ENCODE measurements around the gene PDE4B.
"Not testable (repeated sequence)": the region's sequence is repeated elsewhere in the genome, so short reads cannot be mapped to it uniquely, and the experiment has no call there.

The PDE4B gene

DNA sequence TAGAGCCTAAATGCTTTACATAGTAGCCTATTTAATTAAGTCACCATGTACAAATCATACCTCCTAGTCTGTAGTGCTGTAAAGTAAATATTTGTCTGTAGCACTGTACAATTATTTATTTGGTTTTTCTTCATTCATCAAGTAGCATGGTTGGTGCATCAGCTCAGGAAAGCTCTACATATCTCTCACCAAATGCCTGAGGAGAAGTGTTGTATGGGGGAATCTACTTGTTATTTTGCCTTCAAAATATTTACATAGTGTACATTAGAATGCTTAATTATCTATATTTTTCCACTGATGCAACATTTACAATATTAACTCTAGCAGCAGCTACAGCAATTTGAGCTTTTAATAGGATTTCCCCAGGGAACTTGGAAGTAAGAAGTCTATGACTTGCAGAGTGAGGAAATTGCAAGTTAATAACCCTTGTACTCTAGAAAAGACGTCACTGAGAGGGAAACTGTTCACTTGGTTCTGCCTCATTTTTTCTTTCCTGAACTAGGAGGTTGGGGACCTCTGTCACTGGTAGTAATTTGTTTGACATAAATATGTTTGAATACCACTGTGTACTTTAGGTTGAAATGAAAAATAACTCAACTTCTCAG, 207.4 kb downstream of the PDE4B start:
- H3K36me3 ChIP-seq (ENCODE audit: insufficient read depth, low read length) = no peaks in the 10 kb centered on the region
- H3K9me2 ChIP-seq (ENCODE audit: low read depth, low read length) = no peaks in the 10 kb centered on the region
- no peak for TF ChIP-seq EZH2 (IDR thresholded peaks at IDR 0.05; ENCODE audit: borderline replicate concordance, low read length)
- TF ChIP-seq, protein P1, sequence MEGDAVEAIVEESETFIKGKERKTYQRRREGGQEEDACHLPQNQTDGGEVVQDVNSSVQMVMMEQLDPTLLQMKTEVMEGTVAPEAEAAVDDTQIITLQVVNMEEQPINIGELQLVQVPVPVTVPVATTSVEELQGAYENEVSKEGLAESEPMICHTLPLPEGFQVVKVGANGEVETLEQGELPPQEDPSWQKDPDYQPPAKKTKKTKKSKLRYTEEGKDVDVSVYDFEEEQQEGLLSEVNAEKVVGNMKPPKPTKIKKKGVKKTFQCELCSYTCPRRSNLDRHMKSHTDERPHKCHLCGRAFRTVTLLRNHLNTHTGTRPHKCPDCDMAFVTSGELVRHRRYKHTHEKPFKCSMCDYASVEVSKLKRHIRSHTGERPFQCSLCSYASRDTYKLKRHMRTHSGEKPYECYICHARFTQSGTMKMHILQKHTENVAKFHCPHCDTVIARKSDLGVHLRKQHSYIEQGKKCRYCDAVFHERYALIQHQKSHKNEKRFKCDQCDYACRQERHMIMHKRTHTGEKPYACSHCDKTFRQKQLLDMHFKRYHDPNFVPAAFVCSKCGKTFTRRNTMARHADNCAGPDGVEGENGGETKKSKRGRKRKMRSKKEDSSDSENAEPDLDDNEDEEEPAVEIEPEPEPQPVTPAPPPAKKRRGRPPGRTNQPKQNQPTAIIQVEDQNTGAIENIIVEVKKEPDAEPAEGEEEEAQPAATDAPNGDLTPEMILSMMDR (IDR thresholded peaks at IDR 0.05; ENCODE audit: low read length) = no peak
- H3K27ac ChIP-seq (ENCODE audit: low read depth, low read length, poor library complexity, severe bottlenecking) = peak overlapping the region; percentile 18
- no peak overlapping the region for H3K9ac ChIP-seq (ENCODE audit: low read length)
- H3F3A ChIP-seq (ENCODE audit: insufficient read depth, low read length) = no peaks in the 10 kb centered on the region
- H3K27me3 ChIP-seq (ENCODE audit: insufficient read depth, low read length) = no peaks in the 10 kb centered on the region
- H3K79me2 ChIP-seq (ENCODE audit: insufficient read depth, low read length) = peaks cover 19% of the 10 kb centered on the region; the same call in 1 of the 2 replicates
- no peaks in the 10 kb centered on the region for H3K9me3 ChIP-seq (ENCODE audit: low read length)
- H4K20me1 ChIP-seq (ENCODE audit: insufficient read depth, low read length) = no peaks in the 10 kb centered on the region
- no peak overlapping the region for H2AFZ ChIP-seq (ENCODE audit: low read length)
- peaks cover 75% of the 10 kb centered on the region for H3K4me1 ChIP-seq (ENCODE audit: insufficient read depth, low read length, severe bottlenecking)
- no peak overlapping the region for H3K4me3 ChIP-seq (ENCODE audit: low read depth, low read length, poor library complexity, severe bottlenecking)
- no peak overlapping the region for H3K4me2 ChIP-seq (ENCODE audit: low read length)

DNA sequence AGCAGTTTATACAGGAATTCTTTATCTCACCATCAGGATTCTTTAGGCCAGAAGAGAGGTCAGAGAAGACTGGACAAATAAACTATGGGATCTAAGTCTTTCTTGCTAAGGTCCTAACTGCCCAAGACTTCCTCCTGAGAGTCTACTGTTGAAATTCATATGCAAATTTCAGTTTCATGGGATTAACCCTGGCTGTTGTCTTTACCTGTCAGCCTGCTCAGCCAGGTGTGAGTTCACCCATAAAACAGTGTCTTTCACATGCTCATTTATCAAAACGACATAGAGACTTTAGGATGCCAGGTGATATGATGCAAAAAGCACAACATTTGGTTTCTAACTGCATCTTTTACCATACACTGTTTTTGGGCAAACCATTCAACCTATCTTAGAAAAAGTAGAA, 211.0 kb downstream of the PDE4B start:
- Histone ChIP-seq H3K27me3 (ENCODE audit: insufficient read depth, low read length) (no peaks in the 10 kb centered on the region), H3K4me3 (ENCODE audit: low read depth, low read length, poor library complexity, severe bottlenecking) (no peak overlapping the region), H3F3A (ENCODE audit: insufficient read depth, low read length) (no peaks in the 10 kb centered on the region), H2AFZ (ENCODE audit: low read length) (no peak overlapping the region), H4K20me1 (ENCODE audit: insufficient read depth, low read length) (no peaks in the 10 kb centered on the region), H3K79me2 (ENCODE audit: insufficient read depth, low read length) (0 out of 2 replicates have a peak, but pooled peaks cover 3% of the 10 kb centered on the region), H3K9me2 (ENCODE audit: low read depth, low read length) (no peaks in the 10 kb centered on the region), H3K4me1 (ENCODE audit: insufficient read depth, low read length, severe bottlenecking) (peaks cover 57% of the 10 kb centered on the region), H3K9ac (ENCODE audit: low read length) (no peak overlapping the region), H3K9me3 (ENCODE audit: low read length) (no peaks in the 10 kb centered on the region), H3K27ac (ENCODE audit: low read depth, low read length, poor library complexity, severe bottlenecking) (peak overlapping the region; percentile 18), H3K36me3 (ENCODE audit: insufficient read depth, low read length) (no peaks in the 10 kb centered on the region), H3K4me2 (ENCODE audit: low read length) (peak overlapping the region; percentile 0; the same call in 1 of the 2 replicates)
- no peak for TF ChIP-seq EZH2 (IDR thresholded peaks at IDR 0.05; ENCODE audit: borderline replicate concordance, low read length)
- TF ChIP-seq, protein P1 (IDR thresholded peaks at IDR 0.05; ENCODE audit: low read length) = no peak

DNA sequence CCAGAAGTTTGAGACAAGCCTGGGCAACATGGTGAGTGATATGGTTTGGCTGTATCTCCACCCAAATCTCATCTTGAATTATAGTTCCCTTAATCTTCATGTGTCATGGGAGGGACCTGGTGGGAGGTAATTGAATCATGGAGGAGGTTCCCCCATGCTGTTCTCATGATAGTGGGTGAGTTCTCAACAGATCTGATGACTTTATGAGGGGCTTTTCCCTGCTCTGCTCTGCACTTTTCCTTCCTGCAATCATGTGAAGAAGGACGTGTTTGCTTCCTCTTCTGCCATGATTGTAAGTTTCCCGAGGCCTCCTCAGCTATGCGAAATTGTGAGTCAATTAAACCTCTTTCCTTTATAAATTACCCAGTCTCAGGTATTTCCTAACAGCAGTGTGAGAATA, 213.8 kb downstream of the PDE4B start:
- not testable (repeated sequence) for H3K9ac ChIP-seq (ENCODE audit: low read length); H3K36me3 ChIP-seq (ENCODE audit: insufficient read depth, low read length); H3F3A ChIP-seq (ENCODE audit: insufficient read depth, low read length); H3K9me2 ChIP-seq (ENCODE audit: low read depth, low read length); H3K4me2 ChIP-seq (ENCODE audit: low read length); H3K27me3 ChIP-seq (ENCODE audit: insufficient read depth, low read length); H3K4me3 ChIP-seq (ENCODE audit: low read depth, low read length, poor library complexity, severe bottlenecking); H2AFZ ChIP-seq (ENCODE audit: low read length); H3K9me3 ChIP-seq (ENCODE audit: low read length); H3K79me2 ChIP-seq (ENCODE audit: insufficient read depth, low read length); H4K20me1 ChIP-seq (ENCODE audit: insufficient read depth, low read length); H3K27ac ChIP-seq (ENCODE audit: low read depth, low read length, poor library complexity, severe bottlenecking)
- peaks cover 33% of the 10 kb centered on the region for H3K4me1 ChIP-seq (ENCODE audit: insufficient read depth, low read length, severe bottlenecking)
